Endometrial microvascular endothelial cells (primary cell): ENCODE measurements around the gene ITPKA. TPM values are rescaled to one million over a fixed set of nuclear protein-coding genes. Genes with fewer than 3 reads are reported as not detected.

Source experiments
- in situ Hi-C: cut with HindIII; loops from 2 replicates; pipeline ENCODE4 v1.10.0; 2017; ENCODE audit warnings: low sequenced_read_pairs, low pct_unique_long_range_greater_than_20kb; ENCODE audit errors: inconsistent ontology term
- total RNA-seq: library from RNA; depleted of rRNA; stranded (reverse); fragments of >200 nt; gene quantifications from one replicate; pipeline ENCODE4 v1.2.3, GENCODE V29; 2015; ENCODE audit errors: inconsistent ontology term

Gene ITPKA
- total RNA-seq, 1 donor from 2014 or later = 0.37 TPM

- in situ Hi-C loops = no loop called here
These were observed 11.2 kb downstream of the ITPKA start for GRCh38 chr15:41504751-41505492.

- in situ Hi-C loops = no loop called here
These were observed 12.1 kb downstream of the ITPKA start for GRCh38 chr15:41505776-41506175.

- in situ Hi-C loops = no loop called here
These were observed 13.2 kb downstream of the ITPKA start for GRCh38 chr15:41506796-41507341.

GRCh38 chr15:41507820-41508290, 14.2 kb downstream of the ITPKA start:
- in situ Hi-C loops = no loop called here

- in situ Hi-C loops = no loop called here
These were observed 17.1 kb downstream of the ITPKA start for GRCh38 chr15:41510728-41511127.

- in situ Hi-C loops = no loop called here
These were observed 17.7 kb downstream of the ITPKA start for GRCh38 chr15:41511331-41511898.

- in situ Hi-C loops = no loop called here
These were observed 18.3 kb downstream of the ITPKA start for GRCh38 chr15:41511899-41512369.

- in situ Hi-C loops = no loop called here
These were observed 18.9 kb downstream of the ITPKA start for GRCh38 chr15:41512512-41512939.

- in situ Hi-C loops = no loop called here
These were observed 19.3 kb downstream of the ITPKA start for GRCh38 chr15:41512940-41513505.

GRCh38 chr15:41513506-41514227, 20.0 kb downstream of the ITPKA start, which contains the start of gene LTK:
TSS of gene LTK (minus strand) at chr15:41513827. CDS start at chr15:41513709, 118 bp downstream.
- in situ Hi-C loops = no loop called here

- in situ Hi-C loops = no loop called here
These were observed 24.3 kb downstream of the ITPKA start for GRCh38 chr15:41517895-41518449.

GRCh38 chr15:41520636-41521035, 27.0 kb downstream of the ITPKA start:
- in situ Hi-C loops = no loop called here

- in situ Hi-C loops = no loop called here
These were observed 27.9 kb downstream of the ITPKA start for GRCh38 chr15:41521614-41522013.

GRCh38 chr15:41523097-41523496, 29.4 kb downstream of the ITPKA start:
- in situ Hi-C loops = no loop called here

- in situ Hi-C loops = no loop called here
These were observed 36.8 kb downstream of the ITPKA start for GRCh38 chr15:41530363-41530956.

GRCh38 chr15:41535544-41535943, 41.9 kb downstream of the ITPKA start:
- in situ Hi-C loops = no loop called here

GRCh38 chr15:41536866-41537265, 43.2 kb downstream of the ITPKA start:
- in situ Hi-C loops = no loop called here

- in situ Hi-C loops = no loop called here
These were observed 49.8 kb downstream of the ITPKA start for GRCh38 chr15:41543521-41543870.

- in situ Hi-C loops = no loop called here
These were observed 51.0 kb downstream of the ITPKA start for GRCh38 chr15:41544650-41545015.
